ENCODE data around the gene CABP7.

DNA sequence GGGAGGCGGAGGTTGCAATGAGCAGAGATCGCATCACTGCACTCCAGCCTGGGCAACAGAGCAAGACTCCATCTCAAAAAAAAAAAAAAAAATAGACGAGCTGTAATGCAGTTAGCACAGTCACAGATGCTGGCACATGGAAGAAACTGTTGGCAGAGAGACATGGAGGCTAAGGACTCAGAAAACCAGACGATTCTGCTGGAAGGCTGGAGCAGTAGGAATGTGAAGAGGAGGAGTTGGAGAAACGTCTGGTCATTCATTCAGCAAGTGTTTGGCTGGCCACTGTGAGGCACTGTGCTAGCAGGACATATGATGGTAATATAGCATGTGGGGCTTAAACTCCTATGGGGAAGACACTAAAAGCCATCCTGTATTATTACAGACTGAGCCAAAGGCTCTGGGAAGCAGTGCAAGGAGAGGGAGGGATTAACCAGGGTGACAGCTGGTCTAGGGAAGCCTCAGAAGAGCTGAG is 52.4 kb downstream of the CABP7 start:
- TF ChIP-seq CTCF (IDR thresholded peaks at IDR 0.05; ENCODE audit: borderline replicate concordance, extremely low read depth, low read length, poor library complexity, severe bottlenecking), result peak; percentile 44
- TF ChIP-seq EZH2 (IDR thresholded peaks at IDR 0.05; ENCODE audit: borderline replicate concordance, low read depth, low read length, severe bottlenecking), result no peak
